T-helper 2 cell (primary cell): ENCODE data around the gene CIPC.

Source experiments
- DNase-seq, 5 experiments: peaks; one replicate each; pipeline versions ENCODE4 v3.0.0 to v3.0.0-alpha.2; 2012 to 2022

Gene CIPC

DNA sequence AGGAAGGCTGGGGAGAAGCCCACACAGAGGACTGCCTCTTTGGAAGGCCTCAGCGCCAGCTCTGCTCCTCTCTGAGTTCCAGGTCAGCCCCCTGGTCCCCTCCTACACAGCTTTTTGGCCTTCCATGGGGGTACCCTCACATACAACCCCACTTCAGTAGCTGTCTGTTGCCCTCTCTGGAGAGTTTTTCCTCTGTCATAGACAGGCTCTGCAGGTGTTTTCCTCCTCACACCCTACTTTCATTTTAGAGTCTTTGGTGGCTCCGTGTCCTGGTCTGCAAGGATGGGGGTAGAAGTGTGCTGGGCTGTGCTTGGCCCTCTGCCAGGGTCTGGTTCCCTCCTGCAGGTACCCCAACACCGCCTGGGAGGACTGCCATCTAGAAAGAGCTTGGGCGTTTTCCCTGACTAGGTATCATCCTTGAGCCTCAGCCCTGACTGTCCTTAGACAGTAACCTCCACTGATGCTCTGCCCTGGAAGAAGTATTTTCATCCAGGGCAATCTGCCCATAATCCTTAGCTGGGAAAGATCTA, 28.5 kb downstream of the CIPC start:
- no peak for DNase-seq

- DNase-seq: no peak
These were observed 30.4 kb downstream of the CIPC start for GRCh38 chr14:77128414-77128891.

DNA sequence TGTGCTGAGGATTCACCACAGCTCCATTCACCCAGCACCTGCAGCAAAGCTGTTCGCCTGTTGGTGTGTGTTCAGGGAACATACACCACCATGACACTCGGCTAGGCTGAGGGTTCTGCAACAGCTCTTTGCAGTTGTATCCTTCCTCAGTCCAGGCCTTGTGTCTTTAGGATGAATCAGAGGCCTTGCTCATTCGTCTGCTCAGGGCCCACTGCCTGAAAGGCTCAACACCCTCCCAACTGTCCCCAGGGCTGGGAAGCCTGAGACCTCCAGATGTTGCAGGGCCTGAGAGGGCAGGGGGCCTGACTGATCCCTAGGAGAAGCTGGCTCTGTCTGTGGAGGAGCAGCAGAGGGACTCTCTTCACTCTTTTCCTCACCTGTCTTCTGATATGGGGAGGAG, 32.3 kb downstream of the CIPC start:
- no peak for DNase-seq

- no peak for DNase-seq
These were observed 33.1 kb downstream of the CIPC start for GRCh38 chr14:77131206-77131605.

DNA sequence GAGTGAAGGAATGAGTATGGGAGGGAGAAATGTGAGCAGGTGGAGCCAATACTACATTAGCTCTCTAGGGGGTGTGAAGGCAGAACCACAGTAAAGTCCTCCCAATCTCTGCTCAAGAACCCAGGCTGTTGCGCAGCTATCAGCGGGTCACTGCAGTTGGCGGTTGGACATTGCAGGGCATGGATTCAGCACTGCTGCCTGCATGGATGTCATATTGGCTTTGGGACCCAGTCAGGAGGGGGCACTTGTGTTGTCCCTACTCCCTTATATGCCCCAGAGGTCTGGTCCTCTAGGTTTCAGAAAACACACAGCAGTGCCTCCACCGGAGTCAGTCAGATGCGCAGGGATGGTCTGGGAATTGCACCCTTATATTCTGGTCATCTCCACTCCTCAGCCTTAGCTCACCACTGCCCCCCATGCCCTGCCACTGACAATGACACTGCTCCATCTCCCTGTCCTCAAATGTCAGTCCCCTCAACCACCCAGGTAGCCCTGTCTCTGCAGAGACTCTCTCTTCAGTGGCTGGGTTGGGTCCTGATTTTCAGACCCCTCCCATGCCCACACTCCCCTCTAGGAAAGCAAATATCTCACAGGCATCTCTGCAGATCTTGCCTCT, 33.9 kb downstream of the CIPC start:
- DNase-seq: no peak

- peak in 3 of 5 experiments; percentile 14 to 73 (median 28) for DNase-seq
These were observed 35.8 kb downstream of the CIPC start for GRCh38 chr14:77133720-77134338.

GRCh38 chr14:77139022-77139421, 41.0 kb downstream of the CIPC start:
- no peak for DNase-seq

DNA sequence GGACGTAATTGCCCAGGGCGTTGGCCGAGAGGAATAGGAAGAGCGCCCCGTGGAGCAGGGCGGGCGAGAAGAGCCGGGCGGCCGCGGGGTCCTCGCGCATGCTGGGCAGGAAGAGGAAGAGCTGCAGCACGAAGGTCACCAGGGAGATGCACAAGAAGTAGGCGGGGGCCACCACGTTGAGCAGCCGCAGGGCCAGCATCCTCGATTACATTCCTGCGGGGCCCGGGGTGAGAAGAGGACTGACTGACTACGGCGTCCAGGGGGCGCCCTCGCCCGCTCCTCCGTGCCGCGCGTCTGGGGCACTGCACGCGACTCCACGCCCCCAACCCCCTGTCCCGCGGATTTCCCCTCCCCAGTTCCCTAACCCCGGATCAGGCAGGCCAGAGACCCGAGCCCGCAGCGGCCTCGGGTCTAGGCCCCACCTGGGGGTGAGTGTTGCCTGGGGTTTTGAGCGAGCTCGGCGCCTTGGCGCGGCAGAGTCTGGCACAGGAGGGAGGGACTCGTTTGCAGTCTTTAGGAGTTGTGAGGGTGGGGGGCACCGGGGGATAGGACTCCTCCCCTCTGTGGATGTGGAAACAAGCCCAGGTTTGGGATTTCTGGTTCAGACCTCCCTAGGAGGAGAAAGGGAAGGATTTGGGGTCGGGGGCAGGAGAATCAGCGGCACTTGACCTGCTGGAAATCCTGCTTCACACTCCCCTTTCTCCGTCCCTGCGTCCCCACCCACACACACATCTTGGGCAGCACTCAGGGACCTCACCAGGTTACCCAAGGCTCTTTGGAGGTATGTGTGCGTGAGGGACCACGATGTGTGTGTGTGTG, 41.7 kb downstream of the CIPC start:
- peak in 3 of 5 experiments; percentile 12 to 49 (median 15) for DNase-seq

GRCh38 chr14:77140359-77141213, 42.5 kb downstream of the CIPC start:
- no peak for DNase-seq

DNA sequence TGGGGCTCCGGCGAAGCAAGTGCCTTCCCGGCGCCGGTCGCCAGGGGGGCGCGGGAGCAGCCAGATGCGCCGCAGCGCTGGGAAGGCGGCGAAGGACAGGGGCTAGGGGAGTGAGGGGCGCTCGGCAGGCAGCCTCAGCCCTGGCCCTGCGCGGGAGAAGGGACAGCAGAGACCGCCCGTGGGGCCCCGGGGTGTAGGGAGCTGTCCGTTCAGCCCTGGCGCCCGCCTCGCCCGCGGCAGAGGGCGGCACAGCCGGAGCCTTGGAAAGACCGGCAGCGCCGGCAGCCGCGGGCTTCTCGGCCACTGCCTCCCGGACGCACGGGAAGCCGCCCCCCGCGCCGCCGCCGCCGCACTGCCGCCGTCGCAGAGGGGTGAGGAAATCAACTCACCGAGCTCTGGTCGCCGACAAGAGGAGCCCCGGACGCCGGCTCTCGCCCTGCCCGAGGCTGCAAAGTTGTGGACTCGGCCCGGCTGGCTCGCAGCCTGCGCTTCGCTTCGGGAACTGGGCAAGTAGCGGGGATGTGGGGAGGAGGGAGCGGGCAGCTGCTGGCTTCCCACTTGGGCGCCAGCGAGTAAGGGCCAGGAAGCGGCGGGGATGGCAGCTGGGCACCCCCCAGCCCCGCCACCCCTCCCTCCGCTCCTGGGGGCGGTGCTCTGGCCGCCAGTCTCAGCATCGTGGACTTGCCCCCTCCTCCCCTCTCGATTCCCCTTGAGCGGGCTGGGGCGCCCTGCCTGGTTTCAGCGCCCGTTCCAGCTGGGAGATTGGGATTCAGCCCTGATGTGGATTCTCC, 43.4 kb downstream of the CIPC start, which contains the start of gene ZDHHC22:
Gene ZDHHC22 (minus strand): TSS at position 578 of the 791 bp plus-strand sequence. CDS start 2,053 bp downstream, outside the sequence.
- DNase-seq: no peak

DNA sequence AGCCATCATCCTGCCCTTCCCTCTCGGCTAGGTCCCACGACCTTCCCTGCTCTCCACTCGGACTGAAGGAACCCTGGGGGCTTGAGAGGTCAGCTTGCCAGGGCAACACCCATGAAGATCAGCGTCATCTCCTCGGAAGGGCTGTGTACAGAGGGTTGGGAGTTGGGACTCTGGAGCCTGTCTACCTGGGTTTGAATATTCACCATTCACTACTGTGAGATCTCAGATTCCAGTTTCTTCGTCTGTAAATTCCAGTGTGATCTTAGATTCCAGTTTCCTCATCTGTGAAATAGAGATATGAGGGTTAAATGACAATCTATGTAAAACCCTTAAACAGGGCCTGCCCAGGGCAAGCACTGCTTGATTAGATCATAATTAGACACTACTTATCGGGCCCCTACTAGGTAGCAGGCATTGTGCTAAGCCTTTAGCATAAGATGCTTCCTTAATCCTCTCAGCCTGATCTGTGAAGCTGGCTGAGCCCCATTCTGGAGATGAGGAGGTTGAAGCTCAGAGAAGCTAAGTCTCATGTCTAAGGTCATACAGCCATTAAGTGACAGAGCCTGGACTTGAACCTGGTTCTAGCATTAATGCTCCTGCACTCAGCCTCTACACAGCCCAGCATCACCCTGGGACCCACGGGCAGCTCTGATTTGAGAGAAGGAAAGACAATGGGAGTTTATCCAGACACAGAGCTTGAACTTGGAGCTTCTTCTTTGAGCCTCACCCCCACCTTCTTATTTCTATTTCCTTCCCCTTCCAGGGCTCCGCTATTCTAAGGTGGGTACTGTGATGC, 44.1 kb downstream of the CIPC start:
- no peak for DNase-seq

DNA sequence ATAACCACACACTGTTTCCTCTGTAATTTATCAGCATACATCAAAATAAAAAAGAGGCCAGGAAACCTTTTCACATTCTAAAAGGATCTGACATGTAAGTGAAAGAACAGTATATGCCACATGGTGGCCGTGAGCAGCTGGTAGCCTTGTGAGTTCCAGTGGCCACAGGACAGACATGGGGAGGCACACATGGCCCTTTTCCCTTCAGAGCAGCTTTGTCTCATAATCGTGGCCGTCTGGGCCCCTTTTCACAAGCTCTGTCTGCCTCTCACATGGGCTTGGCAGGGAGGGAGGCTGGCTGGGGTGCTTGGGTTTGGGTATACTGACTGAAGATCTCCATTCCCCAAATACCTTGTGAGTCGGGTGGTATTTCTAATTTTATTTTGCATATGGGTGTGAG, 45.0 kb downstream of the CIPC start:
- no peak for DNase-seq

DNA sequence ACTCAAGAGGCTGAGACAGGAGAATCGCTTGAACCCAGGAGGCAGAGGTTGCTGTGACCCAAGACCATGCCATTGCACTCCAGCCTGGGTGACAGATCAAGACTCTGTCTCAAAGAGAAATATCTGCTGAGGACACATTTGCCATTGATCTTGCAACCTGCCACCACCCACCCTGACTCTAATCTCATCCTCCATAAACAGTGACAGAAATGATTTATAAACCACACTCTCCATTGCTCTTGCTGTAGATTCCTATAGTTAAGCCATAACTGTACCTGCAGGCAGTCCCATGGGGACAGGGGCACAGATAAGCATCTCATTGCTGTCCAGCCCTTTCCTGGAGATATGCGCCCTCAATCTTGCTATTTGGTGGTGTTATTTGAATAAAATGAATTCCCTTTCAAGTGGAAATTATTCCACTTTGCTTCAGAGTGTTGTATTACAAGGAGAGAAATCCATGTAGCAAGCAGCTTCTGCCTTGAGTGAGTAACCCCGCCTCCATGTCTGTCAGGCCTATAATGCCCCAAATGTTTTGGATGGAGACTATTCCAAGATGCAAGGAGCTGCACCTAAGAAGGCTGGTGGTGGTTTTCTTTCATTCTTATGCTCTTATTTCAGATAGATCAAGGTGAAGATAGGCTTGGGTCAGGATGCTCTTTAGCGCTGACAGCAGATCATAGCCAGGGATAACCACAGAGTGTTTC, 46.5 kb downstream of the CIPC start:
- no peak for DNase-seq

DNA sequence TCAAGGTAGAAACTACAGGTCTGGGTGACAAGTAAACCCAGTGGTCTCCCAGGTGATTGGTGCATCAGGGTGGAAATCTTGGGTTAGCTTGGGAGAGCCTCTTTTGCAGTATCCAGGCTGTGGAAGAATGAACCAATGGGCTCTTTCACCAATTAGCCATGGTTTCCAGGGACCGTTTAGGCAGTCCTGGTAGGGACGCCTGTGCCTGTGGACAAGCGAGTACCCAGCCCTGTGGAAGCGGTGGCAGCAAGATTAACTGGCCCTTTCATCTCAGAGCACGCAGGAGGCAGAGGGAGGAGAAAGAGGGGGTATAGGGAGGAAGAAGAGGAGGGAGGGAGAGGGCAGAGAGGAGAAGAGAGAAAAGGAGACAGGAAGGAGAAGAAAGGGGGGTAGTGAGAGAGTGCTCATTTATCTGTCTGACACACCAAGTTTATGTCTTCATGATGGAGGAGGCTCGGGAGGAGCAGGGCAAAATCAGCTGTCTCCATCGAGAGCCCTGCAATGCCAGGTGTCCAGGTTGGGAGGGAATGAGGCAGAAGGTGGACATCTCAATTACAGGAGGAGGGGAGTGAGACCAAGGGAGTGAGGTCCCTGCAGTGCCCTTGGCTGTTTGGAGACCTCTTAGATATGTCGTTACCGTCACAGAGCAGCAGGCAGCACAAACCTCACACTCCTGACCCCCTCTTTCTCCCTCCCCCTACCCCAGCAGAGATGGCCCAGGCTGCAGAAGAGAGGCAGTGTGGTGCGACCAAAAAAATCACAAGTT, 48.1 kb downstream of the CIPC start:
- DNase-seq: no peak

GRCh38 chr14:77148510-77149231, 50.6 kb downstream of the CIPC start:
- DNase-seq: no peak

DNA sequence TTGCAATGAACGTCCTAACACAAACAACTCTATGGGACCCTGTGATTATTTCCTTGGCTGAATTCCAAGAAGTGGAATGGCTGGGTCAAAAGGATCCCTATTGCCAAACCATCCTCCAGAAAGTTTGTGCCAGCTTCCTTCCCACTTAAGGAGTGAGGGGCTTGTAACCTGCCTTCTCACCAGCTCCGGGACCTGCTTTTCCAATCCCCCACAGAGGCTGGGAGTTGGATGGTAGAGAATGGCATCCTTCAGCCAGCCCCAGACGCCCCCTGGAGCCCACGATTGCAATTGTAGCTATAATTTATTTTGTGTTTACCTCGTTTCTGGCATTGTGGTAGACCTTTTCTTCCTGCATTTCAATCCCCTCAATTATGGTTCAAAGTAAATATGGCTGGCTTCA, 53.2 kb downstream of the CIPC start:
- DNase-seq: no peak

GRCh38 chr14:77151918-77152588, 54.0 kb downstream of the CIPC start:
- DNase-seq: peak in 1 of 5 experiments; percentile 36

DNA sequence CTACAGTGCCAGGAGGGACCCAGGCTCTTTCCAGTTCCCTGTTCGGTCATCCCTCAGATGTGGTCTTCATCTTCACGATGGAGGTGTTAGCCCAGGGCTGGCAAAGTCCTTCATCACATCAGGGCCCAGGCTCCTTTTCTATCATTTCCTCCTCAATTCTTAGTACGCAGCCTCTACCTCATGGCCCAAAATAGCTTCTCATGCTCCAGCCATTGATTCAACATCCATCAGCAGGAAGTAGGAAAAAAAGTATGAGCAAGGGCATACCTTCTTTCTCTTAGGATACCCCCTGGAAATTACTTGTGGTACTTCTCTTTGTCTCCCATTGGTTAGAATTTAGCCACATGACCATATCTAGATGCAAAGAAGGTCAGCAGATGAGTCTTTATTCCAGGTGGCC, 55.7 kb downstream of the CIPC start:
- DNase-seq: no peak
